ENCODE data around the gene AHSA1. TPM values are rescaled to one million over a fixed set of nuclear protein-coding genes. Genes with fewer than 3 reads are reported as not detected.

Gene AHSA1
- total and polyA plus RNA-seq, 2 of the 8 experiments (the other 6 are each of a cell fraction or from before 2014, with no cell fraction given), result 155 to 221 TPM

- TF ChIP-seq EGR1 (IDR thresholded peaks at IDR 0.05; ENCODE audit: borderline replicate concordance, low read depth, low read length), result no peak
- peak in 1 of 2 experiments; percentile 52; a peak in 2 of 4 replicates for TF ChIP-seq RAD21 (IDR thresholded peaks at IDR 0.05 in 1 of 2, conservative IDR thresholded peaks at IDR 0.05 in 1 of 2; ENCODE audit: low read depth in 2 of 2, low read length in 2 of 2)
- no peak for TF ChIP-seq FOSL1 (IDR thresholded peaks at IDR 0.05; ENCODE audit: insufficient read depth, low read depth, low read length)
- TF ChIP-seq SP1 (IDR thresholded peaks at IDR 0.05; ENCODE audit: low read depth, low read length), result no peak
- 0 out of 2 replicates have a peak, but pooled peaks have one; percentile 34 for TF ChIP-seq E2F6 (IDR thresholded peaks at IDR 0.05)
- TF ChIP-seq, protein P1, sequence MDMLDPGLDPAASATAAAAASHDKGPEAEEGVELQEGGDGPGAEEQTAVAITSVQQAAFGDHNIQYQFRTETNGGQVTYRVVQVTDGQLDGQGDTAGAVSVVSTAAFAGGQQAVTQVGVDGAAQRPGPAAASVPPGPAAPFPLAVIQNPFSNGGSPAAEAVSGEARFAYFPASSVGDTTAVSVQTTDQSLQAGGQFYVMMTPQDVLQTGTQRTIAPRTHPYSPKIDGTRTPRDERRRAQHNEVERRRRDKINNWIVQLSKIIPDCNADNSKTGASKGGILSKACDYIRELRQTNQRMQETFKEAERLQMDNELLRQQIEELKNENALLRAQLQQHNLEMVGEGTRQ (IDR thresholded peaks at IDR 0.05; ENCODE audit: low read length), result no peak
- TF ChIP-seq, protein P2, sequence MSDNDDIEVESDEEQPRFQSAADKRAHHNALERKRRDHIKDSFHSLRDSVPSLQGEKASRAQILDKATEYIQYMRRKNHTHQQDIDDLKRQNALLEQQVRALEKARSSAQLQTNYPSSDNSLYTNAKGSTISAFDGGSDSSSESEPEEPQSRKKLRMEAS (IDR thresholded peaks at IDR 0.05), result peak; percentile 13; the same call in 1 of the 2 replicates
- TF ChIP-seq BACH1 (IDR thresholded peaks at IDR 0.05; ENCODE audit: low read length), result no peak
- TF ChIP-seq CTBP2 (IDR thresholded peaks at IDR 0.05; ENCODE audit: borderline replicate concordance, insufficient read depth, insufficient read length, low read length), result no peak
- TF ChIP-seq BRCA1 (IDR thresholded peaks at IDR 0.05; ENCODE audit: low read depth, low read length), result no peak
- no peak for TF ChIP-seq EZH2 (IDR thresholded peaks at IDR 0.05; ENCODE audit: low read depth, low read length, severe bottlenecking)
- TF ChIP-seq PHF8 (conservative IDR thresholded peaks at IDR 0.05; ENCODE audit: low read depth, low read length), result no peak
- TF ChIP-seq POU5F1 (IDR thresholded peaks at IDR 0.05; ENCODE audit: low read depth, low read length), result no peak
These were observed 48.8 kb upstream of the AHSA1 start (continued) for GRCh38 chr14:77409131-77409533.

Data from H1 (cell line).